Mucosa of stomach (tissue), 1 donor: ENCODE results near the gene INPP4B.

Experiments
- H3K27me3 ChIP-seq: one replicate; pipeline ENCODE4 v1.7.0; 2013; ENCODE audit warnings: mild to moderate bottlenecking, low read length; ENCODE audit not compliant: control insufficient read depth, insufficient read depth
- H3K36me3 ChIP-seq: one replicate; pipeline ENCODE4 v1.7.0; 2013; ENCODE audit warnings: low read length; ENCODE audit not compliant: control insufficient read depth, insufficient read depth
- H3K4me1 ChIP-seq: one replicate; pipeline ENCODE4 v1.7.0; 2013; ENCODE audit warnings: mild to moderate bottlenecking, low read length; ENCODE audit not compliant: control insufficient read depth, insufficient read depth
- H3K4me3 ChIP-seq: one replicate; pipeline ENCODE4 v1.7.0; 2013; ENCODE audit warnings: low read length
- H3K9ac ChIP-seq: one replicate; pipeline ENCODE4 v1.7.0; 2013; ENCODE audit warnings: mild to moderate bottlenecking, low read length, moderate library complexity
- H3K9me3 ChIP-seq: one replicate; pipeline ENCODE4 v1.7.0; 2013; ENCODE audit warnings: mild to moderate bottlenecking, low read length, moderate library complexity; ENCODE audit not compliant: control insufficient read depth
- donor health status: Pancreatic carcinoma.

Gene INPP4B

DNA sequence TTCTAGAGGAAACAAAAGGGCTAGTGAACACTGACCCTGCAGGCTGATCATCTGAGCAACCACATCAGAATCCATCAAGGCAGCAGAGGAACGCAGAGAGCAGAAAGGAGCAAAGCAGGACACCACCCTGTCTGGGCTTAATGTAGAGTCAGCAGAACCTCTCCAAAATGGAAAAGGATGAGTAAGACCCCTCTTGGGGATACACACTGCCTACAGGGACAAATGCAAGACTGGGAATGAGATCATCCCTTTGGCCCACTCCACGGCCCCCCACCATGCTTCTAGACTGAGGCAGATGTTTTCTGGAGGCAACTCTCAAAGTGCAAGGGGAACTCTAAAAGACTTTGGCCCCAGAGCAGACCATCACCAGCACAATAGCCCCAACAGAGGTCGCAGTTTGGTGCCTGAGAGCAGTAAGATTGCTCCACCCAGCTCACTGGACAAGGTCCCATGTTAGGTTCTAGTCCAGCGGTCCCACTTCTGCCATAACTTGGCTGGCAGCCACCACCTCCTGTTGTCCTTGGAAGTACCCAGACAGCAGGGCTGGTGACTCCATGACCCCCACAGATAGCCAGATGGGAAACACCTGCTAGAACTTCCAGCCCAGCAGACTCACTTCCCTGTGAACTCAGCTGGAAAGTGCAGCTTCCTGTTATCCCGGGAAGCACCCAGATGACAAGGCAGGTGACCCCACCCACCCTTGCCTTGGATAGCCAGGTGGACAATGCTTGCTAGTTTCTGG lies 372.7 kb downstream of the INPP4B start:
- Histone ChIP-seq H3K27me3 (no peaks in the 10 kb centered on the region), H3K4me1 (peaks cover 28% of the 10 kb centered on the region), H3K9me3 (no peaks in the 10 kb centered on the region), H3K4me3 (peak overlapping the region; percentile 6), H3K9ac (no peak overlapping the region), H3K36me3 (no peaks in the 10 kb centered on the region)

GRCh38 chr4:142467088-142467487 lies 379.0 kb downstream of the INPP4B start:
- H3K4me1 ChIP-seq = no peaks in the 10 kb centered on the region

GRCh38 chr4:142465526-142465925 lies 380.6 kb downstream of the INPP4B start:
- H3K27me3 ChIP-seq = no peaks in the 10 kb centered on the region
- no peak overlapping the region for H3K9ac ChIP-seq
- no peaks in the 10 kb centered on the region for H3K36me3 ChIP-seq
- H3K9me3 ChIP-seq = no peaks in the 10 kb centered on the region
- no peak overlapping the region for H3K4me3 ChIP-seq
- no peaks in the 10 kb centered on the region for H3K4me1 ChIP-seq

More at GRCh38 chr4:142467088-142467487, 379.0 kb downstream of the INPP4B start:
- Histone ChIP-seq H3K9ac (no peak overlapping the region), H3K27me3 (no peaks in the 10 kb centered on the region), H3K9me3 (no peaks in the 10 kb centered on the region), H3K4me3 (no peak overlapping the region), H3K36me3 (no peaks in the 10 kb centered on the region)

- Histone ChIP-seq H3K36me3 (no peaks in the 10 kb centered on the region), H3K9ac (no peak overlapping the region), H3K9me3 (no peaks in the 10 kb centered on the region), H3K27me3 (no peaks in the 10 kb centered on the region), H3K4me3 (no peak overlapping the region), H3K4me1 (no peaks in the 10 kb centered on the region)
Observed at GRCh38 chr4:142463206-142463605, 382.9 kb downstream of the INPP4B start.

DNA sequence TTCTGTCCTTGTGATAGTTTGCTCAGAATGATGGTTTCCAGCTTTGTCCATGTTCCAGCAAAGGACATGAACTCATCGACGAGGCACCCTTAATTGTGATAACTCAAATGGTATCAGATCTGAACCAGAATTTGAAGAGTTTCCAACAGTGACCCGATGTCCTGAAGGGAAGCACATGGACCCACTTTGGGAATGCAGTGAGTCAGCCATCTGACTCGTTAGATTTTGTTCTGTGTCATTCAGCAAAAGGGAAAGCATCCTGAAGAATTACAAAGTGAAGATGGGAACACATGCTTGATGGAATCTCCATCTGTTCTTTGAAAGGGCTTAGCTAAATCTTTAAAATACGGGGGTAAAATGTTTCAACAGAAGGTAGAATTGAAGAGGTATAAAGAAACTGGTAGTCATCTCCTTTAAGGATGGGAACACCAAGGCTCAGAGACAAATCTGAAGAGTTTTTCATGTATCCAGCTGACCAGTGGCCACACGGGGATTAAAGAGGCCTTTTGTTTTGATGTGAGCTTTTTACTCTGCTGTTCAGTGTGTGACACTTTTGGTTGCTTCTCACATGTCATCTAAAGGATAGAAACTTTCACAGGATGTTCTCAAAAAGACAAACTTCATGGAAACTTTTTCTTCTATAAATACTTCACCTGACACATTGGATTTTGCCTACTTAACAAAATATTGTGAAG lies 393.8 kb downstream of the INPP4B start:
- Histone ChIP-seq H3K9ac (no peak overlapping the region), H3K4me3 (no peak overlapping the region), H3K27me3 (no peaks in the 10 kb centered on the region), H3K4me1 (no peaks in the 10 kb centered on the region), H3K9me3 (no peaks in the 10 kb centered on the region), H3K36me3 (no peaks in the 10 kb centered on the region)

- no peak overlapping the region for H3K4me3 ChIP-seq
- no peaks in the 10 kb centered on the region for H3K36me3 ChIP-seq
- H3K9ac ChIP-seq = no peak overlapping the region
- H3K27me3 ChIP-seq = no peaks in the 10 kb centered on the region
- no peaks in the 10 kb centered on the region for H3K9me3 ChIP-seq
- no peaks in the 10 kb centered on the region for H3K4me1 ChIP-seq
Observed at GRCh38 chr4:142449771-142450373, 396.2 kb downstream of the INPP4B start.

DNA sequence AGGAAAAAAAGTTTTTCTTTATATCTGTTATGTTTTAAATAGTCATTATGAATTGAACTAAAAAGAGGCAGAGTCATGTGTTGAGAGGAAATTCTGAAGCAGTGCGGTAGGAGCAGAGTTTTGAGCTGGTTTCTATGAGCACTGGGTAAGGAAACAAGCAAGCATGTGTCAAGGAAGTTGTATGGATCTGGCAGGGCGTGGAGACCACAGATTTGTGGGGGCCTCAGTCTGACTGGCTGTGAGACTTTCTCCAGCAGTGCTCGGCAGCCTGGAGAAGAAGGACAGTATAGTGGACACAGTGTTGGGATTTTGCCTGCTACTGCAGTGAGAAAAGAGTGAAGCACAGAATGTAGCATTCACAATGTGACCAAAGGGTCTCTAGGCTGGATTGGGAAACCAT lies 399.1 kb downstream of the INPP4B start:
- no peaks in the 10 kb centered on the region for H3K36me3 ChIP-seq
- no peaks in the 10 kb centered on the region for H3K9me3 ChIP-seq
- H3K9ac ChIP-seq = no peak overlapping the region
- no peaks in the 10 kb centered on the region for H3K4me1 ChIP-seq
- H3K4me3 ChIP-seq = no peak overlapping the region
- H3K27me3 ChIP-seq = no peaks in the 10 kb centered on the region

DNA sequence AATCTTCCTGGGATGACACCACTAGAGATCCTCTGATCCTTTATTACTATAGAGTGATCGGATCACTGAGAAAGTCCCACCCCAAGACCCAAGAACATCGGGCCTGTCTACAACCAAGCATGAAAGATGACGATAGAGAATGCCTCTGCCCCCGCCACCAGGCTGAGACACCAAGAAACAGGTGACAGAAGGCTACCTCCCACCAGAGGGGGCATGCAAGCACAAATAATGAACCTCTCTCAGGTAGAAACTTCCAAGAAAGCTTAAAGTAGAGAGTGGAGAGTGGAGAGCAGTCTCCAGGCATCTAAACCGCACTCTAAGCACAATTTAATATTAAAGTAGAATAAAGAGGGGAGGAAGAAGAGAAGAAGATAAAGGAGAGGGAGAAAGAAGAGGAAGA lies 402.6 kb downstream of the INPP4B start:
- H3K4me3 ChIP-seq = no peak overlapping the region
- H3K27me3 ChIP-seq = no peaks in the 10 kb centered on the region
- H3K4me1 ChIP-seq = no peaks in the 10 kb centered on the region
- H3K9ac ChIP-seq = no peak overlapping the region
- no peaks in the 10 kb centered on the region for H3K9me3 ChIP-seq
- no peaks in the 10 kb centered on the region for H3K36me3 ChIP-seq

DNA sequence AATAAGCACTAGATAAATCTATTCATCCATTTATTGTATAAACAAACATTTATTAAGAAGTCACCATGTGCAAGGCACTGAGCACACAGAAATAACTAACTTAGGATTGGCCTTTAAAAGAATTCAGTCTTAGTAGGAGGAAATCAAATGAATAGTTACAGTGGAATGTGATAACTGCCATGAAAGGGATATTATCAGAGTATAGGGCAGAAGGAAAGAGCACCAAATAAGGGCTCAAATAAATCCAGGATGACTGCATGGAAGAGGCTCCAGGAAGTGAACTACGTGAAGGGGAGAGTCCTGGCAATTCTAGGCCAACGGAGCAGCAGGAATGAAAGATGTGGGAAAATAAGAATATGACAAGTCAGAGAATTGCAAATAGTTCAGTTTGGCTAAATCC lies 406.0 kb downstream of the INPP4B start:
- H3K9me3 ChIP-seq = no peaks in the 10 kb centered on the region
- H3K4me3 ChIP-seq = no peak overlapping the region
- H3K27me3 ChIP-seq = no peaks in the 10 kb centered on the region
- no peak overlapping the region for H3K9ac ChIP-seq
- H3K4me1 ChIP-seq = no peaks in the 10 kb centered on the region
- H3K36me3 ChIP-seq = no peaks in the 10 kb centered on the region

DNA sequence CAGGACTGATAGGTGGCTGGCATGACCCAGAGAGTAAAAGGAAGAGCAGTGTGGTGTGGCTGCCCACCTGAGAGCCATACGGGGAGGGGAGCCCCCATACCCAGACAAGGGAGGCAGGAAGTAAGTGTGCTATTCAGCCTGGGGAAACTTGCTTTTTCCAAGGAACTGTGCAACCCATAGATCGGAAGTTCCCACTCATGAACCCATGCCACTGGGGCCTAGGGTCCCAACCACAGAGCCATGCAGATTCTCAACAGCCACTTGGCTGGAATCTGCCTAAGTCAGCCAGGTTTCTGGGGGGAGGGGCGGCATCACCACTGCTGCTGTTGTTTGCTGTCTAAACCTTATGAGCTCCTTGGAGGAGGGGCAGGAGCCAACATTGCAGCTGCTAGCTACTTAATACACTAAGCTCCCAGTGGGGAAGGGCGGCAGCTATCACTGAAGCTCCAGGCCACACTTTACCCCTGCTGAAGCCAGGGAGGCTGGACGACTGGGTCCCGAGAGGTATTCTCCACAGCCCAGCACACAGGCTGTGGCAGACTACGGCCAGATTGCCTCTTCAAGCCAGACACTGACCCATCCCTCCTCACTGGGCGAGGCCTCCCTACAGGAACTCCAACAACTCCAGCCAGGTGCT lies 410.4 kb downstream of the INPP4B start:
- Histone ChIP-seq H3K4me1 (no peaks in the 10 kb centered on the region), H3K27me3 (no peaks in the 10 kb centered on the region), H3K4me3 (no peak overlapping the region), H3K36me3 (no peaks in the 10 kb centered on the region), H3K9ac (no peak overlapping the region), H3K9me3 (no peaks in the 10 kb centered on the region)

DNA sequence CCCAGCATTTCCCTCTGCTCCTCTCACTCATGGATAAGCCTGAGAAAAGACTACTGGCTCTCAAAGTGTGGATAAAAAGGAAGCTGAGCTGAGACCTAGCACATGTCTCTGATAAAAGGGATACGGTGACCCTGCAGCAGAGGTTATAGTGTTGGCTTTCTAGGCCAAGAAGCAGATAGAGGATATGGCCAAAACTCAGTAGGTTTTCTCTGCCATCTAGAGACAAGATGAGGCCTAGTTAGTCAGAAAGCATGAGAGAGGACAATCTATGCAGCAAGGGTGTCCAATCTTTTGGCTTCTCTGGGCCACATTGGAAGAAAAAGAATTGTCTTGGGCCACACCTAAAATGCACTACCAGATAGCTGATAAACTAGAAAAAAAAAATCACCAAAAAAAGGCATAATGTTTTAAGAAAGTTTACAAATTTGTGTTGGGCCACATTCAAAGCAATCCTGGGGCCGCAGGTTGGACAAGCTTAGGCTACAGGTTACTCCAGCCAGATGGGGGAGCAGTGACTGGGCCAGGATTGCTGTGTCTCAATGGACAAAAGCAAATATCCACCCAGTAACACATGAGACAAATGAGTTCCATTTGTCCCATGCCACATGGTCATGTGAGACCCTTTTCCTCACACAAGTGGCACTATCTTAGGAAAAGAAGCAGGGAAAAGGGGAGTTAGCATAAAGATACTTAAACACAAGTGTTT lies 411.4 kb downstream of the INPP4B start:
- H3K27me3 ChIP-seq = no peaks in the 10 kb centered on the region
- H3K4me1 ChIP-seq = no peaks in the 10 kb centered on the region
- no peak overlapping the region for H3K4me3 ChIP-seq
- H3K9ac ChIP-seq = no peak overlapping the region
- no peaks in the 10 kb centered on the region for H3K9me3 ChIP-seq
- no peaks in the 10 kb centered on the region for H3K36me3 ChIP-seq
